H1 (cell line): ENCODE measurements around the gene PODN. TPM values are rescaled to one million over a fixed set of nuclear protein-coding genes. Genes with fewer than 3 reads are reported as not detected.

ENCODE experiments used
- CTCF ChIA-PET: fragments of 300-600 bp; sonication (Branson Sonifier 250); formaldehyde crosslinking; loops from one replicate; lab custom pipeline; 2021; ENCODE audit not compliant: partially characterized antibody; lab: Charles Lee
- POLR2A ChIA-PET: fragments of 300-600 bp; sonication (Branson Sonifier 250); formaldehyde crosslinking; loops from one replicate; lab custom pipeline; 2021; ENCODE audit warnings: inconsistent platforms; ENCODE audit not compliant: partially characterized antibody; lab: Charles Lee
- DNase-seq, 2 experiments: peaks; one replicate each; pipeline versions ENCODE4 v3.0.0 to v3.0.0-alpha.2; 2010 to 2022; ENCODE audit warnings: low spot score in 2 of 2, low read depth in 1 of 2, mixed read lengths in 1 of 2
- FAIRE-seq: peaks from 2 replicates; lab custom pipeline; 2011; peaks lifted over from hg19 to GRCh38; lab: Jason Lieb, UNC
- H2AFZ ChIP-seq: 2 replicates; pipeline ENCODE4 v1.8.1; 2012; ENCODE audit warnings: low read length, inconsistent platforms
- H2AK5ac ChIP-seq: 2 replicates; pipeline ENCODE4 v1.6.1; 2013; ENCODE audit warnings: low read depth, low read length
- H2BK120ac ChIP-seq: replicated peaks from 2 replicates; pipeline ENCODE3; 2013; ENCODE audit warnings: low read depth, low read length, inconsistent platforms
- H2BK12ac ChIP-seq: 2 replicates; pipeline ENCODE4 v1.6.1; 2013; ENCODE audit warnings: low read depth, low read length
- H2BK15ac ChIP-seq: 2 replicates; pipeline ENCODE4 v1.6.1; 2013; ENCODE audit warnings: low read length
- H2BK20ac ChIP-seq: 2 replicates; pipeline ENCODE4 v1.6.1; 2013; ENCODE audit warnings: low read length
- H2BK5ac ChIP-seq: 2 replicates; pipeline ENCODE4 v1.6.1; 2013; ENCODE audit warnings: low read depth, low read length
- H3K14ac ChIP-seq: 2 replicates; pipeline ENCODE4 v1.6.1; 2013; ENCODE audit warnings: inconsistent platforms; ENCODE audit not compliant: insufficient read length
- H3K18ac ChIP-seq: 2 replicates; pipeline ENCODE4 v1.6.1; 2013; ENCODE audit warnings: low read length; ENCODE audit errors: extremely low read depth
- H3K23ac ChIP-seq: 2 replicates; pipeline ENCODE4 v1.6.1; 2013; ENCODE audit warnings: inconsistent platforms; ENCODE audit not compliant: insufficient read length
- H3K23me2 ChIP-seq: 2 replicates; pipeline ENCODE4 v1.6.1; 2013; ENCODE audit warnings: low read depth, low read length
- H3K27ac ChIP-seq: 2 replicates; pipeline ENCODE4 v1.6.1; 2011; ENCODE audit warnings: low read depth, low read length, inconsistent platforms
- H3K27me3 ChIP-seq, 4 experiments: replicated peaks in 1 of 4; 1 replicate in 1 of 4; 2 replicates in 3 of 4; pipeline versions ENCODE4 v1.6.1 to v1.8.1; 2011 to 2013; ENCODE audit warnings: low read length in 3 of 4, mild to moderate bottlenecking in 3 of 4, inconsistent platforms in 2 of 4, mixed read lengths in 2 of 4, moderate library complexity in 1 of 4; ENCODE audit not compliant: control insufficient read depth in 3 of 4, insufficient read depth in 3 of 4; ENCODE audit errors: extremely low read depth in 1 of 4
- H3K36me3 ChIP-seq, 4 experiments: 2 replicates each; pipeline versions ENCODE4 v1.6.1 to v1.8.1; 2011 to 2013; ENCODE audit warnings: mild to moderate bottlenecking in 4 of 4, low read length in 3 of 4, moderate library complexity in 2 of 4, control low read depth in 1 of 4, inconsistent platforms in 1 of 4; ENCODE audit not compliant: insufficient read depth in 4 of 4, control insufficient read depth in 2 of 4
- H3K4ac ChIP-seq: replicated peaks from 2 replicates; pipeline ENCODE3; 2013; ENCODE audit warnings: low read length, low read depth, mixed read lengths, inconsistent platforms; ENCODE audit not compliant: insufficient read length
- H3K4me1 ChIP-seq, 4 experiments: replicated peaks in 1 of 4; 1 replicate in 1 of 4; 2 replicates in 3 of 4; pipeline versions ENCODE4 v1.6.1 to v1.8.1; 2011 to 2013; ENCODE audit warnings: low read length in 3 of 4, inconsistent platforms in 2 of 4, mixed read lengths in 1 of 4; ENCODE audit not compliant: insufficient read depth in 4 of 4, control insufficient read depth in 3 of 4
- H3K4me2 ChIP-seq, 2 experiments: 2 replicates each; pipeline versions ENCODE4 v1.6.1 to v1.8.1; 2011 to 2013; ENCODE audit warnings: low read depth in 2 of 2, low read length in 2 of 2, control low read depth in 1 of 2, inconsistent platforms in 1 of 2, mild to moderate bottlenecking in 1 of 2; ENCODE audit not compliant: insufficient read depth in 1 of 2
- H3K4me3 ChIP-seq, 4 experiments: fragments of 200-600, 300-600 bp in 1 of 4; sonication (generic), shearing (Covaris generic), sonication (Bioruptor Twin) in 1 of 4; 2 replicates each; pipeline versions ENCODE4 v1.5.1 to v1.8.1; 2011 to 2016; ENCODE audit warnings: low read length in 4 of 4, low read depth in 3 of 4, control low read depth in 2 of 4, inconsistent platforms in 2 of 4, mild to moderate bottlenecking in 2 of 4, mixed read lengths in 1 of 4, moderate library complexity in 1 of 4; ENCODE audit not compliant: insufficient read depth in 2 of 4; ENCODE audit errors: extremely low read depth in 1 of 4
- H3K56ac ChIP-seq: replicated peaks from 2 replicates; pipeline ENCODE3; 2013; ENCODE audit warnings: low read depth, mild to moderate bottlenecking, mixed read lengths, low read length, inconsistent platforms; ENCODE audit not compliant: insufficient read length
- H3K79me1 ChIP-seq: 2 replicates; pipeline ENCODE4 v1.6.1; 2013; ENCODE audit warnings: low read depth, low read length, control low read depth
- H3K79me2 ChIP-seq, 2 experiments: 2 replicates each; pipeline versions ENCODE4 v1.6.1 to v1.8.1; 2012 to 2013; ENCODE audit warnings: low read length in 2 of 2, mild to moderate bottlenecking in 2 of 2, inconsistent platforms in 1 of 2; ENCODE audit not compliant: insufficient read depth in 2 of 2, control insufficient read depth in 1 of 2
- H3K9ac ChIP-seq, 4 experiments: replicated peaks in 1 of 4; 1 replicate in 1 of 4; 2 replicates in 3 of 4; pipeline versions ENCODE4 v1.6.1 to v1.8.1; 2011 to 2013; ENCODE audit warnings: low read depth in 3 of 4, low read length in 3 of 4, control low read depth in 2 of 4, mild to moderate bottlenecking in 2 of 4, moderate library complexity in 2 of 4, inconsistent platforms in 1 of 4; ENCODE audit errors: extremely low read depth in 1 of 4
- H3K9me3 ChIP-seq, 2 experiments: 2 replicates each; pipeline versions ENCODE4 v1.6.1 to v1.8.1; 2012 to 2013; ENCODE audit warnings: mild to moderate bottlenecking in 2 of 2, moderate library complexity in 2 of 2, control low read depth in 1 of 2, inconsistent platforms in 1 of 2, low read depth in 1 of 2, low read length in 1 of 2, mixed read lengths in 1 of 2; ENCODE audit not compliant: insufficient read depth in 2 of 2
- H4K20me1 ChIP-seq, 2 experiments: replicated peaks in 1 of 2; 2 replicates each; pipeline versions ENCODE3 to v1.8.1; 2011 to 2013; ENCODE audit warnings: inconsistent platforms in 2 of 2, low read length in 2 of 2, mild to moderate bottlenecking in 1 of 2; ENCODE audit not compliant: insufficient read depth in 2 of 2, control insufficient read depth in 1 of 2
- H4K5ac ChIP-seq: 2 replicates; pipeline ENCODE4 v1.6.1; 2013; ENCODE audit warnings: low read length, low read depth, mixed read lengths, inconsistent platforms; ENCODE audit not compliant: insufficient read length
- H4K8ac ChIP-seq: 2 replicates; pipeline ENCODE4 v1.8.0; 2013; ENCODE audit warnings: mild to moderate bottlenecking, moderate library complexity, low read length, inconsistent platforms; ENCODE audit not compliant: insufficient read depth; ENCODE audit errors: extremely low read depth
- H4K91ac ChIP-seq: replicated peaks from 2 replicates; pipeline ENCODE3; 2013; ENCODE audit warnings: low read length, mixed read lengths, inconsistent platforms; ENCODE audit not compliant: insufficient read length
- CHD2 ChIP-seq: IDR thresholded peaks from 2 replicates; pipeline ENCODE4 v1.6.1; 2012; ENCODE audit warnings: low read length, improper control_type of control experiment
- GTF2F1 ChIP-seq: IDR thresholded peaks from 2 replicates; pipeline ENCODE4 v1.6.1; 2012; ENCODE audit warnings: low read depth, low read length, improper control_type of control experiment, borderline replicate concordance
- JUN ChIP-seq: IDR thresholded peaks from 2 replicates; pipeline ENCODE4 v1.6.1; 2011; ENCODE audit warnings: low read depth, mild to moderate bottlenecking, improper control_type of control experiment, low read length
- MAX ChIP-seq: IDR thresholded peaks from 2 replicates; pipeline ENCODE4 v1.6.1; 2012; ENCODE audit warnings: inconsistent platforms
- RAD21 ChIP-seq, 2 experiments: IDR thresholded peaks in 1 of 2; conservative IDR thresholded peaks in 1 of 2; 2 replicates each; pipeline ENCODE4 v1.6.1; 2011; ENCODE audit warnings: low read depth in 2 of 2, low read length in 2 of 2, improper control_type of control experiment in 1 of 2, inconsistent platforms in 1 of 2, mild to moderate bottlenecking in 1 of 2, moderate library complexity in 1 of 2
- SP1 ChIP-seq: IDR thresholded peaks from 2 replicates; pipeline ENCODE4 v1.6.1; 2011; ENCODE audit warnings: low read depth, low read length
- SP4 ChIP-seq: IDR thresholded peaks from 2 replicates; pipeline ENCODE4 v1.6.1; 2012; ENCODE audit warnings: low read length, inconsistent platforms
- TAF7 ChIP-seq: optimal IDR thresholded peaks from 2 replicates; pipeline ENCODE3; 2011; ENCODE audit warnings: low read depth, mild to moderate bottlenecking, inconsistent platforms, low read length, moderate library complexity, borderline replicate concordance
- TCF12 ChIP-seq: IDR thresholded peaks from 2 replicates; pipeline ENCODE4 v1.6.1; 2011; ENCODE audit warnings: low read depth, mild to moderate bottlenecking, low read length
- TEAD4 ChIP-seq: IDR thresholded peaks from 2 replicates; pipeline ENCODE4 v1.6.1; 2012; ENCODE audit warnings: low read depth, low read length, inconsistent platforms, mixed read lengths
- WGBS, 2 experiments: shearing (Covaris generic) in 1 of 2; methylation state at CpG; one replicate each; pipeline versions ENCODE4 v1.1.6 to v1.1.7; 2013 to 2015; ENCODE audit warnings: low lambda C conversion rate in 2 of 2, mixed read lengths in 2 of 2, inconsistent platforms in 1 of 2, low coverage in 1 of 2, missing lambda C conversion rate in 1 of 2; ENCODE audit not compliant: insufficient replicate concordance in 2 of 2, insufficient coverage in 1 of 2, insufficient read length in 1 of 2; ENCODE audit errors: extremely low coverage in 1 of 2, missing lambda C conversion rate in 1 of 2; 5-methylcytosine and 5-hydroxymethylcytosine counted together
- polyA plus RNA-seq, 7 experiments: library from polyadenylated mRNA; depleted of rRNA in 3 of 7; stranded (reverse) in 5 of 7; unstranded in 2 of 7; fragments of >200 nt in 5 of 7; fragments of 200-250 nt in 2 of 7; gene quantifications; 1 replicate in 5 of 7; 2 replicates in 1 of 7; 4 replicates in 1 of 7; pipeline versions ENCODE4 v1.2.1 to v1.2.3, GENCODE V29; 2011 to 2013; ENCODE audit warnings: missing spikeins in 2 of 7, mixed read lengths in 2 of 7
- total RNA-seq: library from RNA; stranded (reverse); fragmentation: NEBNext Ultra II Directional; extraction: Animal tissue kit (Norgen Biotek cat#: 25700); gene quantifications from 2 replicates; pipeline ENCODE4 v1.2.1, GENCODE V29; 2021

PODN gene
- total and polyA plus RNA-seq, 2 of the 8 experiments (the other 6 are each of a cell fraction or from before 2014, with no cell fraction given): 0.11 to 0.17 TPM

GRCh38 chr1:53130878-53131589 lies 69.0 kb downstream of the PODN start:
- Histone ChIP-seq H3K9ac (no peak overlapping the region), H2BK20ac (no peak overlapping the region), H3K4me3 (no peak overlapping the region), H4K20me1 (no peaks in the 10 kb centered on the region), H2BK15ac (no peak overlapping the region), H3K18ac (no peak overlapping the region; the same call in 1 of the 2 replicates), H3K79me1 (no peaks in the 10 kb centered on the region), H3K56ac (no peak overlapping the region), H2BK5ac (no peak overlapping the region), H3K4ac (no peak overlapping the region), H2BK12ac (no peak overlapping the region), H2BK120ac (no peak overlapping the region), H3K4me2 (no peak overlapping the region), H3K14ac (no peak overlapping the region), H2AK5ac (no peak overlapping the region), H3K9me3 (no peaks in the 10 kb centered on the region; a peak in 1 of 4 replicates), H3K23me2 (no peaks in the 10 kb centered on the region), H4K8ac (no peak overlapping the region), H4K91ac (no peak overlapping the region), H3K27ac (no peak overlapping the region), H2AFZ (no peak overlapping the region), H3K36me3 (no peaks in the 10 kb centered on the region), H3K4me1 (no peaks in the 10 kb centered on the region), H3K79me2 (no peaks in the 10 kb centered on the region), H3K27me3 (no peaks in the 10 kb centered on the region), H4K5ac (no peak overlapping the region), H3K23ac (no peak overlapping the region)
- DNase-seq (no peak), FAIRE-seq (no peak)
- 85% methylated on average over 9 of the region's 9 CpGs; no CpG with 5 or more reads in 1 of the 2 experiments for WGBS, 2 experiments
- ChIA-PET POLR2A (interaction anchor here (0.7 kb wide), 1 partner anchor 44 kb away, joined by 3 read pairs; no protein-coding TSS in a partner anchor), CTCF (interaction anchor here (0.6 to 2.3 kb wide), 8 partner anchors 10 to 248 kb away, joined by 3 to 7 read pairs (median 4); no protein-coding TSS in a partner anchor)
- TF ChIP-seq MAX: no peak
- TF ChIP-seq TEAD4: no peak
- no peak for TF ChIP-seq TCF12
- TF ChIP-seq TAF7: no peak
- no peak for TF ChIP-seq RAD21 (IDR thresholded peaks at IDR 0.05 in 1 of 2, conservative IDR thresholded peaks at IDR 0.05 in 1 of 2; ENCODE audit: low read depth in 2 of 2, low read length in 2 of 2)
- no peak for TF ChIP-seq GTF2F1
- no peak for TF ChIP-seq SP1
- TF ChIP-seq CHD2: no peak
- no peak for TF ChIP-seq SP4
- TF ChIP-seq JUN: no peak
